ENCODE results near the gene TBL1X. TPM values are rescaled to one million over a fixed set of nuclear protein-coding genes. Genes with fewer than 3 reads are reported as not detected.
"Not testable (repeated sequence)": the region's sequence is repeated elsewhere in the genome, so short reads cannot be mapped to it uniquely, and the experiment has no call there.

The TBL1X gene
- total and polyA plus RNA-seq, 4 donors, result 10.1 to 16.0 (median 13.5) TPM

DNA sequence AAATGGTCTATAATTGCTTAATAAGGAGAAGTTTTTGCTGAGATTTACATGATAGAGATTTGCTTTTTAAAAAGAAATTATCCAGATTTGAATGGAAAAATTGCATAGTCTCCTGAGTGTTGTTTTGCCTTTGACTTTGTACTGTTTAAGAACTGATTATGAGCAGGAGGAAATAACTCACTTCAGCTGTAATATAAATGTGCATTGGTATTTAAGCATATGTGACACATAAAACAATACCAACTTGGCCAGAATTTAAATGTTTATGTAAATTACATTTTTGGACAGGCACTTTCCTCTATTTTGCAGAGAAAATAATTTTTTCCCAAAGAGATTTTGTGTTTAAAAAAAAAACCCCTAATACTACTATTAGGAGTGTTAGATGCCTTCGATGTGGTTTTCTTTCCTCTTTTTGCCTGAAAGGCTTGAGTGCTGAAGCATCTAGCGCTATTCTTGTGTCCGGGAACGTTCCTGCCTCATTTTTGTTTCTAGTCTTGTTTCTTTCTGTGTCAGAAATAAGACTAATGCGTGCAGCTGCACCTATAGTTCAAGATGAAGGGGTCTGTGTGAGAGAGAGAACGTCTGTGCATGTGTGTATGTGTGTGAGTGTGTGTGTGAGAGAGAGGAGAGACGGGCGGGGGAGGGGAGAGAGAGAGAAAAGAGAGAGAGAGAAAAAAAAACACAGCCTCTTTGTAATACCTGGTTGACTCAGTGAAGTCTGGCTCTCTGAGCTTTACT lies 60.8 kb downstream of the TBL1X start:
- Histone ChIP-seq H3K36me3 (ENCODE audit: control insufficient read depth, insufficient read depth, low read length) (no peaks in the 10 kb centered on the region), H3K9me3 (ENCODE audit: control insufficient read depth, insufficient read depth, low read length) (no peaks in the 10 kb centered on the region), H3K4me3 (ENCODE audit: low read depth, low read length) (no peak overlapping the region), H3K27ac (ENCODE audit: low read depth, low read length) (no peak overlapping the region), H3K27me3 (ENCODE audit: control insufficient read depth, insufficient read depth, low read length) (peaks cover 12% of the 10 kb centered on the region), H3K4me1 (ENCODE audit: control insufficient read depth, insufficient read depth, low read length) (peaks cover 10% of the 10 kb centered on the region)
- DNase-seq (ENCODE audit: low read depth in 4 of 6, low spot score in 6 of 6), result peak in 2 of 6 donors; percentile 69 to 82
- 17% methylated on average over 7 of the region's 8 CpGs for whole genome bisulfite sequencing (ENCODE audit: insufficient coverage)

DNA sequence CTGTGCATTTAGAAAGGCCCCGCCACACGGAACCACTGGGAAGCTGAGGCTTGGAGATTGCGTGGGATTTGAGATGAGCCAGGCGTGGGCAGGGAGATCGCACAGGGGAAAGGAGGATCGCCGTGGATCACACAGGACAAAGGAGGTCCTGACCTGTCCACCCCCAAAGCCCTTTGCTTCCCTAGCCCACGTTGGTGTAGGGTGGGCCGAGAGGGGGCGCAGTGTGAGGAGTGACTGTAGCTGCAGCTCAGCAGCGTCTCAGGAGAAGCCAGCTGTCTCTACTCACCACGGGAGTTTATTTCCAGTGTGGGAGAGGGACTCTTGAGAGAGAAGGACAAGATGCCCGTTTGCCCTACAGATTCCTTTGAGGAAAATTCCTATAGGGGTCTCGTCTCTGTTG lies 62.1 kb downstream of the TBL1X start:
- H3K36me3 ChIP-seq (ENCODE audit: control insufficient read depth, insufficient read depth, low read length), result no peaks in the 10 kb centered on the region
- no peak for DNase-seq (ENCODE audit: low read depth in 4 of 6, low spot score in 6 of 6)
- H3K9me3 ChIP-seq (ENCODE audit: control insufficient read depth, insufficient read depth, low read length), result peaks cover 1% of the 10 kb centered on the region
- H3K4me1 ChIP-seq (ENCODE audit: control insufficient read depth, insufficient read depth, low read length), result peaks cover 16% of the 10 kb centered on the region
- H3K27me3 ChIP-seq (ENCODE audit: control insufficient read depth, insufficient read depth, low read length), result peaks cover 12% of the 10 kb centered on the region
- no peak overlapping the region for H3K27ac ChIP-seq (ENCODE audit: low read depth, low read length)
- WGBS (ENCODE audit: insufficient coverage), result 62% methylated on average over 6 of the region's 14 CpGs
- H3K4me3 ChIP-seq (ENCODE audit: low read depth, low read length), result no peak overlapping the region

DNA sequence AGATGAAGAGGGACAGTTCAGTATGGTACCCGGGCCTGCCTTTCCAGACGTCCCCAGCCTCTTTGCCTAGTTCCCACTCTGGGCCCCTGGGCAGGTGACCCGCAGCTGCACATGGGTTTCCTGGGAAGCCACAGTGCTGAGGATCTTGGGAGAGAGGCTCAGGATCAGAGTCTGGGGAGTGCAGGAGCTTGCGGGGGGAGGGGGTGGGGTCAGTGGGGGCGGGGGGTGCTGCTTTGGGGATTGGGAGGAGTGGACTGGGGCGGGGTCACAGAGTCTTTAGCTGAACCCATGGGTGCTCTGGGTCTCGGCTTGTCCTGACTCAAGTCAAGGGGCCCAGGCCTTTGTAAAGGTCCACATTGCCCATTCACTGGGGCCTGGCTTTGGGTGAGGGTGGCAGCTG lies 63.6 kb downstream of the TBL1X start:
- WGBS (ENCODE audit: insufficient coverage), result 73% methylated on average over 4 of the region's 7 CpGs
- peaks cover 1% of the 10 kb centered on the region for H3K9me3 ChIP-seq (ENCODE audit: control insufficient read depth, insufficient read depth, low read length)
- H3K27ac ChIP-seq (ENCODE audit: low read depth, low read length), result no peak overlapping the region
- DNase-seq (ENCODE audit: low read depth in 4 of 6, low spot score in 6 of 6), result no peak
- peaks cover 14% of the 10 kb centered on the region for H3K27me3 ChIP-seq (ENCODE audit: control insufficient read depth, insufficient read depth, low read length)
- H3K36me3 ChIP-seq (ENCODE audit: control insufficient read depth, insufficient read depth, low read length), result no peaks in the 10 kb centered on the region
- H3K4me1 ChIP-seq (ENCODE audit: control insufficient read depth, insufficient read depth, low read length), result peaks cover 24% of the 10 kb centered on the region
- no peak overlapping the region for H3K4me3 ChIP-seq (ENCODE audit: low read depth, low read length)

DNA sequence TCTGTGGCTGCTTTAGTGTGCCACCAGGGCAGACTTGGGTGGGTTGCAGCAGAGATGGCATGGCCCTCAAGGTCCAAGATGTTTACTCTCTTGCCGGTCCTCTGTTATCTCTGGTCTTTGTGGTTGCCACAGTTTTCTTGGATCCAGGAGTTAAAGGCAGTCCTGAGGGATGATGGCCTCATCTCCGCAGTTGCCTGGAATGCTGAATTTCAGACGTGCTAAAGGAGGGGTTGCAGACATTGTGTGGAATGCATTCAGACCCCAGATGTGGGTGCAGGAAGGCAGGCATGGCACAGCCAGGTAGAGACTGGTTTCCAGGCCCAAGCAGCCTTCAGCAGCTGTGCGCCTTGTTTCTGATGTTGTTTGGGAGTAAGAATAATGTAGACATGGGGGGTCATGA lies 64.4 kb downstream of the TBL1X start:
- Histone ChIP-seq H3K4me1 (ENCODE audit: control insufficient read depth, insufficient read depth, low read length) (peaks cover 29% of the 10 kb centered on the region), H3K36me3 (ENCODE audit: control insufficient read depth, insufficient read depth, low read length) (no peaks in the 10 kb centered on the region), H3K27me3 (ENCODE audit: control insufficient read depth, insufficient read depth, low read length) (peaks cover 14% of the 10 kb centered on the region), H3K4me3 (ENCODE audit: low read depth, low read length) (no peak overlapping the region), H3K27ac (ENCODE audit: low read depth, low read length) (no peak overlapping the region), H3K9me3 (ENCODE audit: control insufficient read depth, insufficient read depth, low read length) (peaks cover 1% of the 10 kb centered on the region)
- DNase-seq (ENCODE audit: low read depth in 4 of 6, low spot score in 6 of 6), result no peak
- 66% methylated on average over 4 of the region's 4 CpGs for whole genome bisulfite sequencing (ENCODE audit: insufficient coverage)

DNA sequence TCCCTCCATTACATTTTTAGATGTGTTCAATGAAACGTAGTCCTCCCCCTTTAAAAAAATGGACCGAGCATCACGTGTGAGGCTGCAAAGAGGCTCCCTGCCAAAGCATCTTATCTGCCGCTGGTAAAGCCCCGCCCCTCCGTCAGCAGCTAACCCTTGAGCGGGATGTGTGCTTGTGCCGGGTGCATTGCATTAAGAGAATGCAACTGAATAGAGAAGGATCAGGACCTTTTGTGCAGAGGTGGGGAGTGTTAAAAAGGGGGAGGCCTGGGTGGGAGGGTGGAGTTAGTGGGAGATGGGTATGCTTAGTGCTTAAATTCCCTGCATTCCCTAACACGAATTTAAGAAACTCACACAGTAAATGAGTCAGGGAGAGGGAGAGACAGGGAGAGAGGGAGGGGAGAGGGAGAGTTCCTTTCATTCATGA lies 66.0 kb downstream of the TBL1X start:
- peak; percentile 28 to 92 (median 50) for DNase-seq (ENCODE audit: low read depth in 4 of 6, low spot score in 6 of 6)
- Histone ChIP-seq H3K27me3 (ENCODE audit: control insufficient read depth, insufficient read depth, low read length) (peaks cover 16% of the 10 kb centered on the region), H3K4me1 (ENCODE audit: control insufficient read depth, insufficient read depth, low read length) (peaks cover 29% of the 10 kb centered on the region), H3K27ac (ENCODE audit: low read depth, low read length) (no peak overlapping the region), H3K4me3 (ENCODE audit: low read depth, low read length) (no peak overlapping the region), H3K9me3 (ENCODE audit: control insufficient read depth, insufficient read depth, low read length) (peaks cover 1% of the 10 kb centered on the region), H3K36me3 (ENCODE audit: control insufficient read depth, insufficient read depth, low read length) (no peaks in the 10 kb centered on the region)
- WGBS (ENCODE audit: insufficient coverage), result 1% methylated on average over 8 of the region's 9 CpGs

DNA sequence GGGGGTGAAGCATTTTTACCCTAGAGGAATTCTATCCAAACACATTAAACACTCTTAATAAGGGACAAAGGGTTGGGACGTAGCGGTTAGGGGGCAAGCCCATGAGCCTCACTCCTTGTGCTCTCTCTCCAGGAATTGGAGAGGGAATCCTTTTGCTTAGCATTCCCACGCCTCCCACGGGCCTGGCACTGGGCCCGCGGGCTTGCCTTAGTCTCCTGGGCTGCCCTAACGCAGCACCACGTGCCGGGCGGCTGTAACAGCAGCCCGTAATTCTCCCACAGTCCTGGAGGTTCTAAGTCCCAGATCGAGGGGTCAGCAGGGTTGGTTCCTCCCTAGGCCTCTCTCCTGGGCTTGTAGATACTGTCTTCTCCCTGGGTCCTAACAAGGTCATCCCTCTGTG lies 67.5 kb downstream of the TBL1X start:
- H3K9me3 ChIP-seq (ENCODE audit: control insufficient read depth, insufficient read depth, low read length), result peaks cover 1% of the 10 kb centered on the region
- no peak overlapping the region for H3K27ac ChIP-seq (ENCODE audit: low read depth, low read length)
- H3K4me3 ChIP-seq (ENCODE audit: low read depth, low read length), result no peak overlapping the region
- peaks cover 15% of the 10 kb centered on the region for H3K27me3 ChIP-seq (ENCODE audit: control insufficient read depth, insufficient read depth, low read length)
- WGBS (ENCODE audit: insufficient coverage), result 28% methylated on average over 10 of the region's 12 CpGs
- no peaks in the 10 kb centered on the region for H3K36me3 ChIP-seq (ENCODE audit: control insufficient read depth, insufficient read depth, low read length)
- DNase-seq (ENCODE audit: low read depth in 4 of 6, low spot score in 6 of 6), result peak in 1 of 6 donors; percentile 27
- H3K4me1 ChIP-seq (ENCODE audit: control insufficient read depth, insufficient read depth, low read length), result peaks cover 21% of the 10 kb centered on the region

DNA sequence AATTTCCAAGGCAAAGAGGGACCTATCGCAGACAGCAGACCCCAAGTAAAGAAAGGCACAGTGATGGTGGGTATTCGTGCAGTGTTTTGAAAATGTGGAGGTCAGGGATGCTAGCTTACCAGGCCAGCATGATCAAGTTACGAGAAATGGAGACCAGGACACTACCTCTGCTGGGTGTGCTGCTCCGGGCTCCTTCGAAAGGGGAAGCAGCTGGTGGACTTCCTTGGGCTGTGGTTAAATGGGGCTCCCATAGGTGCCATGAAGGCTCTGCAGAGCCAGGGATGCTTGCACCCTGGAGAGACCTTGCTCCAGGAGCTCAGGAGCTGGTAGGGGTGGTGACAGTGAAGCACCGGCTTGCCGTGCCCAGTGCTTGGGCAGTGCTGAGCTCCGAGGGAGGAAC lies 68.8 kb downstream of the TBL1X start:
- peaks cover 16% of the 10 kb centered on the region for H3K27me3 ChIP-seq (ENCODE audit: control insufficient read depth, insufficient read depth, low read length)
- WGBS (ENCODE audit: insufficient coverage), result 76% methylated on average over 8 of the region's 8 CpGs
- no peak for DNase-seq (ENCODE audit: low read depth in 4 of 6, low spot score in 6 of 6)
- no peak overlapping the region for H3K4me3 ChIP-seq (ENCODE audit: low read depth, low read length)
- H3K27ac ChIP-seq (ENCODE audit: low read depth, low read length), result no peak overlapping the region
- peaks cover 1% of the 10 kb centered on the region for H3K9me3 ChIP-seq (ENCODE audit: control insufficient read depth, insufficient read depth, low read length)
- peaks cover 22% of the 10 kb centered on the region for H3K4me1 ChIP-seq (ENCODE audit: control insufficient read depth, insufficient read depth, low read length)
- H3K36me3 ChIP-seq (ENCODE audit: control insufficient read depth, insufficient read depth, low read length), result peaks cover under 1% of the 10 kb centered on the region

DNA sequence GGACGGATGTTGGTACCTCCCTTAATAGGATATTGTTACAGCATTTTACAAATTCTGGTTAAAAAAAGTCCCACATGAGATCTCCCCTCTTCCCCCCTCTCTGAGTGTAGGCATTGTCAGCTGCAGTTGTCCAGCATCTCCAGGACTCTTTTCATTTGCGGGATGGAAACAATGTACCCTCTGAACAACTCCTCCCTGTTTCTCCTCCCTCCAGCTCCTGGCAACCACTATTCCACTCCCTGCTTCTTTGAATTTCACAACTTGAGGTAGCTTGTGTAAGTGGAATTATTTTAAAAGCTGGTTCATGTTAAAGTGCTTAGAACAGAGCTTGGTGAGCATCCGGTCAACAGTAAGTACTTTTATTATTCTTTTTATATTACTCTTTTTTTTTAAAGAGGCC lies 69.8 kb downstream of the TBL1X start:
- Histone ChIP-seq H3K27ac (ENCODE audit: low read depth, low read length) (no peak overlapping the region), H3K4me3 (ENCODE audit: low read depth, low read length) (no peak overlapping the region), H3K4me1 (ENCODE audit: control insufficient read depth, insufficient read depth, low read length) (peaks cover 23% of the 10 kb centered on the region), H3K27me3 (ENCODE audit: control insufficient read depth, insufficient read depth, low read length) (peaks cover 12% of the 10 kb centered on the region), H3K36me3 (ENCODE audit: control insufficient read depth, insufficient read depth, low read length) (peaks cover 2% of the 10 kb centered on the region), H3K9me3 (ENCODE audit: control insufficient read depth, insufficient read depth, low read length) (peaks cover 1% of the 10 kb centered on the region)
- DNase-seq (ENCODE audit: low read depth in 4 of 6, low spot score in 6 of 6), result peak in 2 of 6 donors; percentile 38 to 42
- WGBS (ENCODE audit: insufficient coverage), result 0% methylated on average over 1 of the region's 3 CpGs

DNA sequence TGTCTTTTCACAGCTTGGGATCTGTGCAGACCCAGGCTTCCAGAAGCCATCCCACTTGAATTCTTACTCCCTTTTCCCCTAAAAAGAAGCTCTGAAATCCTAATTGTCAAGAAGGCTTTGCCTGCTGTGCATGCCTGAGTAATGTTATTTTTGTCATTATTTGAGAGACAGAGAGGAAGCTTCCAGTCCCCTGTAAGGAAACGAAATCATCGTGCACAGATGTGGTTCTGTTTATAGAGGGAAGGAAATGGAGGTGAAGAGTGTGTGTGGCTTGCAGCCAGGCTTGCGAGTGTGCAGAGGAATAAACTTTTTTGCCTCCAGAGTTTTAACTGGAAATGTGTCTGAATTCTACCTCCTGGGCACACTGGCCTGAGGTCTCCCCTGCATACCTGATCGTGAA lies 70.2 kb downstream of the TBL1X start:
- no peak overlapping the region for H3K4me3 ChIP-seq (ENCODE audit: low read depth, low read length)
- peaks cover 1% of the 10 kb centered on the region for H3K9me3 ChIP-seq (ENCODE audit: control insufficient read depth, insufficient read depth, low read length)
- no peak for DNase-seq (ENCODE audit: low read depth in 4 of 6, low spot score in 6 of 6)
- H3K27ac ChIP-seq (ENCODE audit: low read depth, low read length), result no peak overlapping the region
- peaks cover 2% of the 10 kb centered on the region for H3K36me3 ChIP-seq (ENCODE audit: control insufficient read depth, insufficient read depth, low read length)
- WGBS (ENCODE audit: insufficient coverage), result 38% methylated on average over 3 of the region's 4 CpGs
- peaks cover 22% of the 10 kb centered on the region for H3K4me1 ChIP-seq (ENCODE audit: control insufficient read depth, insufficient read depth, low read length)
- peaks cover 11% of the 10 kb centered on the region for H3K27me3 ChIP-seq (ENCODE audit: control insufficient read depth, insufficient read depth, low read length)

DNA sequence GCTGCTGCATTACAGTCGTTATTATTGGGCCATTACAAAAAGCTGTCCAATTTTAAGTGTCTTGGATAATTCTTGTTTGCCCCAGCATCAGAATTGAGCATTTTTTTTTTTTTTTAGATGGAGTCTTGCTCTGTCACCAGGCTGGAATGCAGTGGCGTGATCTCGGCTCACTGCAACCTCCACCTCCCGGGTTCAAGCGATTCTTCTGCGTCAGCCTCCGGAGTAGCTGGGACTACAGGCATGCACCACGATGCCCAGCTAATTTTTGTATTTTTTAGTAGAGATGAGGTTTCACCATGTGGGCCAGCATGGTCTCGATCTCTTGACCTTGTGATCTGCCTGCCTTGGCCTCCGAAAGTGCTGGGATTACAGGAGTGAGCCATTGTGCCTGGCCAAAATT lies 71.3 kb downstream of the TBL1X start:
- WGBS (ENCODE audit: insufficient coverage), result 88% methylated on average over 9 of the region's 10 CpGs
- Histone ChIP-seq H3K4me1 (ENCODE audit: control insufficient read depth, insufficient read depth, low read length) (peaks cover 20% of the 10 kb centered on the region), H3K27me3 (ENCODE audit: control insufficient read depth, insufficient read depth, low read length) (peaks cover 11% of the 10 kb centered on the region)
- not testable (repeated sequence) for H3K36me3 ChIP-seq (ENCODE audit: control insufficient read depth, insufficient read depth, low read length); H3K27ac ChIP-seq (ENCODE audit: low read depth, low read length); H3K4me3 ChIP-seq (ENCODE audit: low read depth, low read length); H3K9me3 ChIP-seq (ENCODE audit: control insufficient read depth, insufficient read depth, low read length); DNase-seq (ENCODE audit: low read depth in 4 of 6, low spot score in 6 of 6)

Measured in spinal cord (tissue), 10 donors.